ENCODE data around the gene DSCAM.

The DSCAM gene

DNA sequence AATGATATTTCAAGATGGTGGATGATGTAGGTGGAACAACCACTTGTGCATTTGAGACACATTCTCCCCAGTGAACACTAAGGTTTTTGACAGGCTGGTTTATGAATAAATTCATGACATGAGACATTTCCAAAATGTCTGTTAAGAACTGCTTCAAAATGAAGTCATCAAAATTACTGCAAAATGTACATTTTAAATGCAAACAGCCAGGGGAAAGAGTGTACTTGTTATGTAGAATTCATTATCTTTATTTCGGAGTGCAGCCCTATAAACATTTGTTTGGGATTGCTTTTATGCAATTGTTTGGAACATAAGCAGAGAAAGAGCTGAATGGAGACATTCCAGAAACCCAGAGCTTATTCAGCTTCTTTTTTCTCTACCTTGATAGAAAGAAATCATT, 49.5 kb downstream of the DSCAM start:
- TF ChIP-seq, protein P1, sequence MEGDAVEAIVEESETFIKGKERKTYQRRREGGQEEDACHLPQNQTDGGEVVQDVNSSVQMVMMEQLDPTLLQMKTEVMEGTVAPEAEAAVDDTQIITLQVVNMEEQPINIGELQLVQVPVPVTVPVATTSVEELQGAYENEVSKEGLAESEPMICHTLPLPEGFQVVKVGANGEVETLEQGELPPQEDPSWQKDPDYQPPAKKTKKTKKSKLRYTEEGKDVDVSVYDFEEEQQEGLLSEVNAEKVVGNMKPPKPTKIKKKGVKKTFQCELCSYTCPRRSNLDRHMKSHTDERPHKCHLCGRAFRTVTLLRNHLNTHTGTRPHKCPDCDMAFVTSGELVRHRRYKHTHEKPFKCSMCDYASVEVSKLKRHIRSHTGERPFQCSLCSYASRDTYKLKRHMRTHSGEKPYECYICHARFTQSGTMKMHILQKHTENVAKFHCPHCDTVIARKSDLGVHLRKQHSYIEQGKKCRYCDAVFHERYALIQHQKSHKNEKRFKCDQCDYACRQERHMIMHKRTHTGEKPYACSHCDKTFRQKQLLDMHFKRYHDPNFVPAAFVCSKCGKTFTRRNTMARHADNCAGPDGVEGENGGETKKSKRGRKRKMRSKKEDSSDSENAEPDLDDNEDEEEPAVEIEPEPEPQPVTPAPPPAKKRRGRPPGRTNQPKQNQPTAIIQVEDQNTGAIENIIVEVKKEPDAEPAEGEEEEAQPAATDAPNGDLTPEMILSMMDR (conservative IDR thresholded peaks at IDR 0.05; ENCODE audit: low read length), result no peak
- DNase-seq (ENCODE audit: low read depth), result no peak
- H3K4me3 ChIP-seq (ENCODE audit: low read length), result no peak overlapping the region

DNA sequence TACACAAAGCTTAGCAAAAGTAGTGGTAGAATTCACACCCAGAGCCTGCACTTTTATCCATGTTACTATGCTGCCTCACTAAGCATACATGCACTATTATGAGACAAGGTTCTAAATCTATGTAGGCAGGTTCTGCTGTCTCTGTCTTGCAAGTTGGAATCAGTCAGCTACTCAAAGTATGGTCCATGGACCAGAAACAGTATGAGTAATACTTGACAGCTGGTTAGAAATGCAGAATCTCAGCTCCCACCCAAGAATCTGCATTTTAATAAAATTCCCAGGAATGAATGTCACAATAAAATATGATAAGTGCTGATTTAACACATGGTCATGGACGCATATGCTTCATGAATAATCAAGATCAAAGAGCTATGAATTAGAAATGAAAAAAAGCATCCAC, 50.5 kb downstream of the DSCAM start:
- no peak overlapping the region for H3K4me3 ChIP-seq (ENCODE audit: low read length)
- no peak for DNase-seq (ENCODE audit: low read depth)
- TF ChIP-seq, protein P1 (conservative IDR thresholded peaks at IDR 0.05; ENCODE audit: low read length), result no peak

DNA sequence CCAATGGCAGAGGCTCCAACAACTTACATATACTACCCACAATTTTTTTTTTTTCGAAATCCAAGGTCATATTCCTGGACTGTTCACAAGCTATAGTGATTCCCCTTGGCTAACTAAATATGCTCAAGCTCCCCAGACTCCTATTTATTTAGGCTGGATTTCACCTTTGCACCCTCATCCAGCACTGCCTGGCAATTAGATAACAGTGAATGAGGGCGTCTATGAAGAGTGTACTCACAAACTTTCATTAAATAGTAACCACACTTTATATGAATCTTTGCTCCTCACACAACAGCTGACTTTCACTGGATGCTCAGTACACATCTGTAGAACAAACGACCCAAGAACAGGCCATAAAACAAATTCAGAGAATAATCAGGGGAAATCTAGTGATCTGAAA, 51.6 kb downstream of the DSCAM start:
- H3K4me3 ChIP-seq (ENCODE audit: low read length), result no peak overlapping the region
- DNase-seq (ENCODE audit: low read depth), result no peak
- TF ChIP-seq, protein P1 (conservative IDR thresholded peaks at IDR 0.05; ENCODE audit: low read length), result no peak

DNA sequence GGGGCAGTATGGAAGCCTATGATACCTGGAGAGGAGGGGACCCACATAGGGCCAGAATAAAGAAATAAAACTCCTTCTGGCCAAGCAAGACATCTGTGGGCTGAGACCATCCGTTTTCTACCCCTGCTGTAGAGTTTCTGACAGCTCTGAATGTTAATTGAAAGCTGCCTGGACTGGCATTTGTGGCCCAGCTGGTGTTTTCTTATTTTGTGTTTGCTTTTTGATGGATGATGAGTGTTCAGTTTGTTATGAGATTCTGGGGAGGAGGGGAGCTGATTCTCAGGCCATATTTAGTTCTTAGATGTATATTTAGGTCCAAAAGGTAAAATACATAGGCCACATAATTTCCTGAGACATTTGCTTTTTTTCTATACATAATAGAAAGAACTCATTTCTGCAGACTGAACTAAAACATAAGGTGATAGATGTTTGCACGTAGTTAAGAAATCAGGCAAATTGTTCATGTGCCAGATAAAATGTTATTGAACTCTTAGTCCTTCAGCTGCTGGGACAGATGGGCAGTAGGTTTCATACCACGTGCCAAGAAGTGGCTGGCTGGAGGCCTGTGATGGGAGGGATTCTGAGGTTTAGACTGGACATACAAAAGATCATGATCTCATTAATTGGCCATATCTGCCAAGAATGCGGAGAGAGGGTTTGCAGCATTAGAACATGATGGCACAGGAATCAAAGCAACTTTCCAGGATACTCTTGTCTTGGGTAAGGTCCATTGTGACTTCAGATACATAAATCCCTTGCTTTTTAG, 54.1 kb downstream of the DSCAM start:
- TF ChIP-seq, protein P1 (conservative IDR thresholded peaks at IDR 0.05; ENCODE audit: low read length), result no peak
- DNase-seq (ENCODE audit: low read depth), result peak; percentile 49

DNA sequence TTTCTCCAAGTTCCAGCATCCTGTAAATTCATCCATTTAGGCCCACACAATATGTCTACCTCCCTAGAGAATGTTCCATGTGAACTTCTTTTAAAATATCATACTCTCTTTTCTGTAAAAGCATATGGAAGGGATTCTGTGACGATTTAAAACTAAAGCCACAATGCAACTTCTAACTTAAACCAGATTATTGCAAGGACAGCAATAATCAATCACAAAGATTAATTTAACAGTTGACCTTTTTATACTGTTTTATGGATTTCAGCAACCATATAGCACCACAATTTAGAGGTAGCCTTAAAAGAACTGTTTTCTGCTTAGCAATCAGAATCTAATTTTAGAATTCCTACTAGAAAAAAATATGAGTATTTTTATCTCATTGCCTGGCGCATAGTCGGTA, 58.3 kb downstream of the DSCAM start:
- TF ChIP-seq, protein P1 (conservative IDR thresholded peaks at IDR 0.05; ENCODE audit: low read length), result no peak
- H3K4me3 ChIP-seq (ENCODE audit: low read length), result no peak overlapping the region
- DNase-seq (ENCODE audit: low read depth), result no peak

More for the DNA sequence above, 54.1 kb downstream of the DSCAM start:
- H3K4me3 ChIP-seq (ENCODE audit: low read length), result no peak overlapping the region

DNA sequence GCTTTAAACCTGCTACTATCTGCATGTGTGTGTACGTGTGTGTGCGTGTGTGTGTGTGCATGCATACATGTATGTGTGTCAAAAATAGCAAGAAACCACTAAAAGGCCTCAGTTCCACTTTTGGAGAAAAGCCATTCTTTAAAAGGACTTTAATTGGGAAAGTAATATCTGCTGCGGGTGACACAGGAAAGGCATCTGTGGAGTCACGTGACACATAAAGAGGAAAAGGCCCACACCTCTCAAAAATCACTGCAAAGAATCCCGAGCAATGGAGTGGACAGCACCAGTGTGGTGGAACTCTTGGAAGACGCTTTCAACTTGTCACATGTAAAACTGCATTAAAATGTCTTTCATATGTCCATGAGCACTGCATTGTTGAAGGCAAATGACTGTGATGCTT, 63.6 kb downstream of the DSCAM start:
- no peak for DNase-seq (ENCODE audit: low read depth)
- no peak overlapping the region for H3K4me3 ChIP-seq (ENCODE audit: low read length)
- TF ChIP-seq, protein P1 (conservative IDR thresholded peaks at IDR 0.05; ENCODE audit: low read length), result no peak

DNA sequence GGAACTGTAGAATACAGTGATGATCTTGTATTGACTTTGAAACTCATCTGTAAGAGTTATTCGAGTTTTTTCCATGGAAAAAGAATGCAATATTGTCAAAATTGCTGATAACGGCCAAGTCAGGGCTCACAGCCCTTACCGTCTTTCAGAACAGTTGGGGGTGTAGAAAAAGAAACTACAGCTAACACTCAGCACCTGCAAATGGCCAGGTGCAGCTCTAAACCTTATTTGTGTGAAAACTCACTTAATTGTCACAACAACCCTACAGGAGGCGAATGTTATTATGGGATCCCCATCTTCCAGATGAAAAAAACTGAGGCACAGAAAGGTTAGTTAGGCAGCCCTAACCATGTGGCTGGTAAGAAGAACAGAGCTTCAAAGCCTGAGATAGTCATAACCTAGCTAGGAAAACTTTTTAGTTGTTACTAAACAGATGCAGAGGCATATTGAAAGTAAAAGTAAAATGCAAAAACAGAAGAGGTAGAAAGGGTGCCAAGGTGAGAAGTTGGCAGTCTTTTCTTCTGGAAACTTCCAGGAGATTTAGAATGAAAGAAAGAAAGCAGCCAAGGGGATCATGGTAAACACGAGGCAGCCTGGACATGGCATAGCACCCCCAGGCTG, 76.4 kb downstream of the DSCAM start:
- DNase-seq (ENCODE audit: low read depth), result no peak
- TF ChIP-seq, protein P1 (conservative IDR thresholded peaks at IDR 0.05; ENCODE audit: low read length), result no peak
- no peak overlapping the region for H3K4me3 ChIP-seq (ENCODE audit: low read length)

All from AG10803 (cell line).